ENCODE data around the gene ACTL7B.

The ACTL7B gene

DNA sequence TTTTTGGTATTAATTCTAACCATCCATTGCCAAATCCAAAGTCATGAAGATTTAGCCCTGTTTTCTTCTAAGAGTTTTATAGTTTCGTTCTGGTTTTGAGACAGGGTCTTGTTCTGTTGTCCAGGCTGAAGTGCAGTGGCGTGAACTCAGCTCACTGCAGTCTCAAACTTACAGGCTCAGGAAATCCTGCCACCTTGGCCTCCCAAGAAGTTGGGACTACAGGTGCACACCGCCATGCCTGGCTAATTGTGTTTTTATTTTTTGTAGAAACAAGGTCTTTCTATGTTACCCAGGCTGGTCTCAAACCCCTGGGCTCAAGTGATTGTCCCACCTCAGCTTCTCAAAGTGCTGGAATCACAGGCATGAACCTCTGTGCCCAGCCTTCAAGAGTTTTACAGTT lies 27.3 kb upstream of the ACTL7B start:
- H3K4me3 ChIP-seq (ENCODE audit: control insufficient read depth, low read depth, low read length) = no peak overlapping the region
- TF ChIP-seq, protein P1, sequence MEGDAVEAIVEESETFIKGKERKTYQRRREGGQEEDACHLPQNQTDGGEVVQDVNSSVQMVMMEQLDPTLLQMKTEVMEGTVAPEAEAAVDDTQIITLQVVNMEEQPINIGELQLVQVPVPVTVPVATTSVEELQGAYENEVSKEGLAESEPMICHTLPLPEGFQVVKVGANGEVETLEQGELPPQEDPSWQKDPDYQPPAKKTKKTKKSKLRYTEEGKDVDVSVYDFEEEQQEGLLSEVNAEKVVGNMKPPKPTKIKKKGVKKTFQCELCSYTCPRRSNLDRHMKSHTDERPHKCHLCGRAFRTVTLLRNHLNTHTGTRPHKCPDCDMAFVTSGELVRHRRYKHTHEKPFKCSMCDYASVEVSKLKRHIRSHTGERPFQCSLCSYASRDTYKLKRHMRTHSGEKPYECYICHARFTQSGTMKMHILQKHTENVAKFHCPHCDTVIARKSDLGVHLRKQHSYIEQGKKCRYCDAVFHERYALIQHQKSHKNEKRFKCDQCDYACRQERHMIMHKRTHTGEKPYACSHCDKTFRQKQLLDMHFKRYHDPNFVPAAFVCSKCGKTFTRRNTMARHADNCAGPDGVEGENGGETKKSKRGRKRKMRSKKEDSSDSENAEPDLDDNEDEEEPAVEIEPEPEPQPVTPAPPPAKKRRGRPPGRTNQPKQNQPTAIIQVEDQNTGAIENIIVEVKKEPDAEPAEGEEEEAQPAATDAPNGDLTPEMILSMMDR (IDR thresholded peaks at IDR 0.05; ENCODE audit: control insufficient read depth, insufficient read depth, low read depth, low read length, missing control alignments) = no peak

DNA sequence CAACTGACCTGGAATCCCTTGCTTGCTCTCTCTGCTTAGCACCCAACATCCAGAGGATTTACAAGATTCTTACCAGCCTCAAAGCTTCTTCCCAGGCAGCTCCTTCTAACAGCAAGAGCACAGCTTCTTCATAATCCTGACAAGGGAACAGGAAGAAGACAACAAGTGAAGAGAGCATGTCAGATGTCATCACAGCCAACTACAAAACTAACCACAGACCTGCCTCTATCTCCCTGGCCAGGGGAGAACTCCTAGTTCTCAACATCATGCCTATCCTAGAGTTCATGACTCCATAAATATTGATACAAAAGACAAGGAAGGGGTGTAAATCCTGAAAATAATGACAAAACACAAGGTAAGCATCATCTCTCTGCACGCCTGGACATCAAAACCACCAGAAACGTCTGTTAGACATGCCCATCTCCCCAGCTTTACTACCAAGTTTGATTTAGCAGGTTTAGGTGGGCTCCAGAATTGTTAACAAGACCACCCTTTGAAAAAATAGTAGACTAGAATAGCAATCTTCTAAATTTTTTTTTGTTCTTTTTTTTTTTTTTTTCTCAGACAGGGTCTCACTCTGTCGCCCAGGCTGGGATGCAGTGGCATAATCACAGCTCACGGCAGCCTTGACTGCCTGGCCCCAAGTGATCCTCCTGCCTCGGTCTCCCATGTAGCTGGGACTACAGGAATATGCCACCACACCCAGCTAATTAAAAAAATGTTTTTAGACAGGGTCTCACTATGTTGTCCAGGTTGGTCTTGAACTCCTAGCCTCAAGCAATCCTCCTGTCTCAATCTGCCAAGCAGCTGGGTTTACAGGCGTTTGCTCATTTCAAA lies 26.5 kb upstream of the ACTL7B start:
- TF ChIP-seq, protein P1 (IDR thresholded peaks at IDR 0.05; ENCODE audit: control insufficient read depth, insufficient read depth, low read depth, low read length, missing control alignments) = no peak
- H3K4me3 ChIP-seq (ENCODE audit: control insufficient read depth, low read depth, low read length) = no peak overlapping the region
- no peak for DNase-seq (ENCODE audit: low read depth)

More for the DNA sequence above, 27.3 kb upstream of the ACTL7B start:
- no peak for DNase-seq (ENCODE audit: low read depth)

DNA sequence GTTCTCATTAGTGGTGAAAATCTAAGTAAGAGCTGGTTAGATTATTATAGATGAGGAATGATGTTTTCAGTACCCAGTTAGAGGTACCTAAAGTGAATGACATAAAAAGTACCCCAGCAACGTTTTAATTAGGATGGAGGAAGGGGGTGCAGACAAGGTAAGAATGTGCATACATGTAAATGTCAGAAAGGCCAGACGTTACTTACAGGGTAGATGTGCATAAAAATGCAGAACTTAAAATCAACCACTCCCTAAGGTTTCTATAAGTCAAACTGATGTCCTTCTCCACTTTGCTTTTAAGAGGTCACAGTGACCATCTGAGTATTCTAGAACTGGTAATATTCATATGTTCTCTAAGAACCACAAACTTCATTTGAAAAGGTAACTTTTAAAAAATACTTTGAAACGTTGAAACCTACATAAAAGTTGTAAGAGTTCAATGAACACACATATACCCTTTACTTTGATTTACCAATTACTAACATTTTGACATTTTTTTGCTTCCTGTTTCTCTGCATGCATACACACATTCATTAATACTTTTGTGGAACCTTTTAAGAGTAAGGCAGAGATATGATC lies 25.0 kb upstream of the ACTL7B start:
- DNase-seq (ENCODE audit: low read depth) = no peak
- H3K4me3 ChIP-seq (ENCODE audit: control insufficient read depth, low read depth, low read length) = no peak overlapping the region
- TF ChIP-seq, protein P1 (IDR thresholded peaks at IDR 0.05; ENCODE audit: control insufficient read depth, insufficient read depth, low read depth, low read length, missing control alignments) = no peak

DNA sequence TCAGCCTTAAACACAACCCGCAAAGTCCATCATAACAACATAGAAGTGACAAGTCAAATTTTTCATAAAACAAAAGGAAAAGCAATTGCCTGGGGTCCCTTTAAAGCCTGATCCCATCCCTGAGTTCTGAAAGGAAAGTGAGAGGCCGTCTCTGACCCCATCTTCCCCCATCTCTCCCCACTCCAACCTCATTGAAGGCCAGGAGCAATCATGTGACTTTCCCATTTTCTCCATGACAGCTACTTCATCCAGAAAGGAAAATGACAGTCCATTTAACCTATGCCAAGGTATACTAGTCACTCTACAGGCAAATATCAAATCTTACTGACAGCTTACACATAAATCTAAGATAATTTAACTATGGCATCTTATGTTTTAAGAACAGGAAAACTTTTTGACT lies 21.7 kb upstream of the ACTL7B start:
- TF ChIP-seq, protein P1 (IDR thresholded peaks at IDR 0.05; ENCODE audit: control insufficient read depth, insufficient read depth, low read depth, low read length, missing control alignments) = no peak
- DNase-seq (ENCODE audit: low read depth) = no peak
- no peak overlapping the region for H3K4me3 ChIP-seq (ENCODE audit: control insufficient read depth, low read depth, low read length)

DNA sequence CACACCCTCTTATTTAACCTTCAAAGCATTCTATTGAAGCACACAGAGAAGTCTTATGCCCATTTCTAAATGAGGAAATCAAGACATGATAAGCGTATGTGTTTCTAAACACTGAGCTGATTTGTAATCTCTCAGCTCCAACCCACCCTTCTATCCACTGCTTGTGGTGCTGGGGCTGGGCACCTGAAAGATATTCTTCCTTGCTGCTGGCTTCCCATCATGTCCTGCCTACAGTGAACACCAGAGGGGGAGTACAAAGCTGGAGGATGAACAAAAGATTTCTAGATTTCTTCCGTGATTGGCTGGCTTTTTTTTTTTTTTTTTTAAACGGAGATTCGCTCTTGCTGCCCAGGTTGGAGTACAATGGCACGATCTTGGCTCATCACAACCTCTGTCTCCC lies 20.6 kb upstream of the ACTL7B start:
- DNase-seq (ENCODE audit: low read depth) = no peak
- no peak overlapping the region for H3K4me3 ChIP-seq (ENCODE audit: control insufficient read depth, low read depth, low read length)
- TF ChIP-seq, protein P1 (IDR thresholded peaks at IDR 0.05; ENCODE audit: control insufficient read depth, insufficient read depth, low read depth, low read length, missing control alignments) = no peak

DNA sequence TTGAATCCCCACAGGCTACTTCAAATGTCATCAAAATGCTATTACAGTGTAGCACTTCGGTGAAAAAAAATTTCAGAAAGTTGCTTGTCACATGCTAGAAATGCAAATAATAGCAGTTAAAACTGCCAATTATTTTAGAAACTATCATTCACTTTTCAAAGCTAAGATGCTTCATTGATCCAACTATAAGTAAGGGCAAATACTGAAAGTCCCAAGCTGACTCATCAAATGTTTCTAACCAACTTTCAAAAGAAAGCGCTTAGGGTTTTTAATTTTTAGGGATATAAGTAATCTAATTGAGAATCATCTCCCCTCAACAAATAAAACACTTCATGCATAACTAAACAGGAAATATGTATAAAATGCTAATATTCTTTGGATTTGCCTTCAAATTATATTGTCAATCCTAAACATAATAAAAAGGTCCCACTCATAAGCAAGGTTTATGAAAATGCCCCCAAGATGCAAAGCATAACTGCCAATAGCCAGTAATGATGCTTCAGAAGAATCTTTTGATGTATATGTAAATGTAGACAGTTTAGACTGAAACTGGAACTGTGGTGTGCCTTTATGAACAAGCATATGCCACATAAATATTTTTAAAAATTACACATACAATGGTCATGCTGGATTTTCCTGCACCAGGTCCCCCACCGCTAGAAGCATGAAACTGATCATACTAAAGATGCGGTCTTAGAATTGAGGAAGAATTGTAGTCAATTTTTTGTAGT lies 18.4 kb upstream of the ACTL7B start:
- TF ChIP-seq, protein P1 (IDR thresholded peaks at IDR 0.05; ENCODE audit: control insufficient read depth, insufficient read depth, low read depth, low read length, missing control alignments) = no peak
- no peak overlapping the region for H3K4me3 ChIP-seq (ENCODE audit: control insufficient read depth, low read depth, low read length)
- DNase-seq (ENCODE audit: low read depth) = no peak
